Tibial nerve (tissue), 4 donors: ENCODE results near the gene MTMR10. TPM values are rescaled to one million over a fixed set of nuclear protein-coding genes. Genes with fewer than 3 reads are reported as not detected.

ENCODE experiments used
- DNase-seq, 2 donors: peaks; one replicate each; pipeline ENCODE4 v3.0.0-alpha.2; 2019; ENCODE audit warnings: low spot score in 2 of 2
- H3K27ac ChIP-seq, 4 donors: fragments of 200-600 bp; sonication (generic) in 3 of 4; one replicate each; pipeline ENCODE4 v1.5.1; 2017 to 2019; ENCODE audit warnings: mild to moderate bottlenecking in 1 of 4
- H3K27me3 ChIP-seq, 2 donors: fragments of 200-600 bp; sonication (generic) in 1 of 2; one replicate each; pipeline versions ENCODE4 v1.5.1 to v1.6.0; 2017 to 2019
- H3K36me3 ChIP-seq, 3 donors: fragments of 200-600 bp; sonication (generic); one replicate each; pipeline ENCODE4 v1.5.1; 2018 to 2019
- H3K4me1 ChIP-seq, 4 donors: fragments of 200-600 bp; sonication (generic) in 3 of 4; one replicate each; pipeline ENCODE4 v1.5.1; 2017 to 2019
- H3K4me3 ChIP-seq, 4 donors: fragments of 200-600 bp; sonication (generic) in 3 of 4; one replicate each; pipeline ENCODE4 v1.5.1; 2017 to 2019; ENCODE audit warnings: mild to moderate bottlenecking in 1 of 4, moderate library complexity in 1 of 4
- H3K9me3 ChIP-seq, 4 donors: fragments of 200-600 bp; sonication (generic) in 3 of 4; one replicate each; pipeline ENCODE4 v1.5.1; 2017 to 2019
- EP300 ChIP-seq, 2 donors: sonication (generic); formaldehyde crosslinking; IDR thresholded peaks; one replicate each; pipeline ENCODE4 v1.6.1; 2017; ENCODE audit warnings: antibody characterized with exemption in 2 of 2, mild to moderate bottlenecking in 1 of 2
- POLR2A ChIP-seq, 2 donors: fragments of 450-650 bp; IDR thresholded peaks; one replicate each; pipeline ENCODE4 v1.6.1; 2017; ENCODE audit warnings: antibody characterized with exemption in 2 of 2, mild to moderate bottlenecking in 2 of 2, moderate library complexity in 2 of 2
- WGBS, 2 donors: methylation state at CpG; one replicate each; pipeline ENCODE4 v1.1.5; 2018; 5-methylcytosine and 5-hydroxymethylcytosine counted together
- total RNA-seq, 4 donors: library from RNA; depleted of rRNA; stranded (reverse); fragments of >200 nt; gene quantifications; one replicate each; pipeline ENCODE4 v1.1.0, GENCODE V29; 2016
- TF ChIP-seq, protein P1 (sequence below), 5 experiments: fragments of 200-600 bp in 3 of 5; fragments of 450-650 bp in 2 of 5; sonication (generic) in 3 of 5; IDR thresholded peaks; one replicate each; pipeline ENCODE4 v1.5.1; 2016 to 2019; ENCODE audit warnings: antibody characterized with exemption in 5 of 5, mild to moderate bottlenecking in 3 of 5, moderate library complexity in 2 of 5

Gene MTMR10
- total RNA-seq, 4 donors from 2014 or later: 44.4 to 58.6 (median 53.8) TPM

DNA sequence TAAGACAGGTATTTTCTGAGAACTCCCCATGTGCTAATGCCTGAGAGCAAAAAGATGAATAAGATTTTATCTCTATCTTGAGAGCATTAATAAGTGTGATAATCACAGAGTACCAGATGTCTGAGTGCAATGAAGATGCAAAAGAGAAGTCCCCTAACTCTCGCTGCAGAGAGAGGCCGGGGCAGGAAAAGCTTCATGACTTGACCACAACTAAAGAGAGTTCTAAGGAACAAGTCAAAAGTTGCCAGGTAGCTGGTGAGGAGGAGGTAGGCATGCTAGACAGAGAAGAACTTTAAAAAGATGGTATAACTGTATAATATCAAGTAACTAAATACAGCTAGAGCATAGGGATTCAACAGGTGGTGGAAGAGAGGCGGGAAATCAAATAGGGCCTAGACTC, 28.8 kb downstream of the MTMR10 start:
- WGBS, 2 donors: 94 to 98% methylated on average over 3 of the region's 3 CpGs
- no peak for DNase-seq
- Histone ChIP-seq H3K36me3 (peaks cover 0 to 70% (median 9%) of the 10 kb centered on the region in 3 donors), H3K4me1 (peaks cover 0 to 24% (median 0%) of the 10 kb centered on the region in 4 donors), H3K27me3 (no peaks in the 10 kb centered on the region), H3K9me3 (no peaks in the 10 kb centered on the region), H3K27ac (no peak overlapping the region), H3K4me3 (no peak overlapping the region)
- TF ChIP-seq POLR2A (IDR thresholded peaks at IDR 0.05): no peak
- TF ChIP-seq, protein P1, sequence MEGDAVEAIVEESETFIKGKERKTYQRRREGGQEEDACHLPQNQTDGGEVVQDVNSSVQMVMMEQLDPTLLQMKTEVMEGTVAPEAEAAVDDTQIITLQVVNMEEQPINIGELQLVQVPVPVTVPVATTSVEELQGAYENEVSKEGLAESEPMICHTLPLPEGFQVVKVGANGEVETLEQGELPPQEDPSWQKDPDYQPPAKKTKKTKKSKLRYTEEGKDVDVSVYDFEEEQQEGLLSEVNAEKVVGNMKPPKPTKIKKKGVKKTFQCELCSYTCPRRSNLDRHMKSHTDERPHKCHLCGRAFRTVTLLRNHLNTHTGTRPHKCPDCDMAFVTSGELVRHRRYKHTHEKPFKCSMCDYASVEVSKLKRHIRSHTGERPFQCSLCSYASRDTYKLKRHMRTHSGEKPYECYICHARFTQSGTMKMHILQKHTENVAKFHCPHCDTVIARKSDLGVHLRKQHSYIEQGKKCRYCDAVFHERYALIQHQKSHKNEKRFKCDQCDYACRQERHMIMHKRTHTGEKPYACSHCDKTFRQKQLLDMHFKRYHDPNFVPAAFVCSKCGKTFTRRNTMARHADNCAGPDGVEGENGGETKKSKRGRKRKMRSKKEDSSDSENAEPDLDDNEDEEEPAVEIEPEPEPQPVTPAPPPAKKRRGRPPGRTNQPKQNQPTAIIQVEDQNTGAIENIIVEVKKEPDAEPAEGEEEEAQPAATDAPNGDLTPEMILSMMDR (IDR thresholded peaks at IDR 0.05): no peak
- no peak for TF ChIP-seq EP300 (IDR thresholded peaks at IDR 0.05)

DNA sequence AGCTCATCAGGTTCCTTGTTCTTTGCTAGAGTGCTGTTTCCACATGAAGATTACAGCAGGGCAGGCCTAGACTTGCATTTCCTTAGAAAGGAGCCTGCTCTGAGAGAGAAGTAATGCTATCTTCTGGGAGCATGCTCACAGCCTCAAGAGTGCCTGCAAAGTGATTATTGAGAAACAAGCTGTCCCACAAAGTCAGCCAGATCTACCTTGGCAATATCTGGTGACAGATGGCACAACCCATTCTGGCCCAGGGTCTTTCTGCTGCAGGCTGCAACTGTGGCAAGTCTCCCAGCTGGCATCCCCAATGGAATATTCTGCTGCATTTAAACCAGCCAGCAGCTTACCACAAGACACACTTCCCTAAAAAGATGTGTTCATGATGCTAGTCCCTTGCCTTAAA, 29.3 kb downstream of the MTMR10 start:
- H3K4me1 ChIP-seq: peaks cover 0 to 24% (median 0%) of the 10 kb centered on the region in 4 donors
- H3K27ac ChIP-seq: no peak overlapping the region
- no peak for DNase-seq
- H3K4me3 ChIP-seq: no peak overlapping the region
- TF ChIP-seq, protein P1 (IDR thresholded peaks at IDR 0.05): no peak
- TF ChIP-seq POLR2A (IDR thresholded peaks at IDR 0.05): no peak
- TF ChIP-seq EP300 (IDR thresholded peaks at IDR 0.05): no peak
- no peaks in the 10 kb centered on the region for H3K27me3 ChIP-seq
- H3K36me3 ChIP-seq: peaks cover 0 to 75% (median 11%) of the 10 kb centered on the region in 3 donors
- H3K9me3 ChIP-seq: no peaks in the 10 kb centered on the region

DNA sequence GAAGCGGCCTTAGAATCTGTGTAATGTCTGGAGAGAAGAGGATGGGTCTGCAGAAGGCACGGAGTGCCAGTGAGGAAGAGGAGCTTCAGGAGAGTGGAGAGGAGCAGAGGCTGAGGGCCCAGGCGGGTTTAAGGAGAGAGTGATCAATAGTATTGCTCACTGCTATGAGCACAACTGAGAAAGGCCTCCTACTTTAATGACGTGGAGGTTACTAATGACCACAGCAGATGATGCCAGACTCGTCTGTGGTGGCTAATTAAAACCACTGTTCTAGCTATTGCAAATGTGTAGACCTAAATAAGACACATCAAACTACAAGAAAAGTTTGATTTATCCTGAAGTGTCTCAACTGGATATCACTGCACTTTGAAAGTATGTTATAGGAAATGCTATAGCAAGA, 33.2 kb downstream of the MTMR10 start:
- peaks cover 2 to 79% (median 18%) of the 10 kb centered on the region in 3 donors for H3K36me3 ChIP-seq
- H3K9me3 ChIP-seq: no peaks in the 10 kb centered on the region
- H3K4me1 ChIP-seq: peaks cover 0 to 41% (median 0%) of the 10 kb centered on the region in 4 donors
- no peaks in the 10 kb centered on the region for H3K27me3 ChIP-seq
- H3K4me3 ChIP-seq: no peak overlapping the region
- TF ChIP-seq, protein P1 (IDR thresholded peaks at IDR 0.05): no peak
- TF ChIP-seq EP300 (IDR thresholded peaks at IDR 0.05) (no peak), POLR2A (IDR thresholded peaks at IDR 0.05) (no peak)
- DNase-seq: no peak
- 78 to 85% methylated on average over 5 of the region's 5 CpGs for WGBS, 2 donors
- H3K27ac ChIP-seq: no peak overlapping the region

DNA sequence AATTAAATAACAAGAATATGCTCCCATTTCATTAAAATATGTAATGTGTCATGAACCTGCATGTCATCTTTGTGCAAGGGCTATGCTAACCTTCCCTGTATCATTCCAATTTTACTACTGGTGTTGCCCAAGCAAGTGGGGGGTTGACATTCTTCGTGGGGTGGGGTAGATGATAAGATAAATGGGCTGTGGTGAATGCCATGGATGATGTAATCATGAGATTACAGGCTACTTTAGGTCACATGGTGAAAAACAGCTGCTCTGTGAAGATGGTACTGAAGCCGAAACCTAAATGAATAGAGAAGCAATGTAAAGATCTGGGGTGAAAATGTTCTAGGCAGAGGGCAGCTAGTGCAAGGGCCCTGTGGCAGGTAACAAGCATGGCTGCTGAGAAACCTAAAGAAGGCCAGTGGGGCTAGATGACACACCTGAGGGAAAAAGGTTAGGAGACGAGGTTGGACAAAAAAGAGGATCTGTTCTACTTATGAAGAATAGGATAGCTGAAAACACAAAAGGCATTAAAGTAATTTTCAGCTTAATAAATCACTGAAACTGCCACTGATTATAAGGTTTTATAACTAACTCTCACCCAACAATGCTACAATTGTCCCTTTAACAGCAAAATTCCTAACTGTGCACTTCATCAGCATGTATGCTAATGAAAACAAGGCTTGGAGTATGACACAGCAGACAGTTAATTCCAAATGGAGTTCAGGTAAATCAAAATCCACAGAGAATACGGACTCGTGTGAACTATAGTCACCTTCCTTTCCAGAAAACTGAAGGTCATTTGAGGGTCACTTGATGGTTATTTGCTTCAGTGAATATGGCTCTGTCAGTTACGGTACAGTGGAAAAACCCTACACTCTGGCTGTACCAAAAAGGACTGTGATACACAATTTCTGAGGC, 35.0 kb downstream of the MTMR10 start:
- Histone ChIP-seq H3K9me3 (no peaks in the 10 kb centered on the region), H3K4me1 (peaks cover 0 to 39% (median 0%) of the 10 kb centered on the region in 4 donors), H3K27me3 (no peaks in the 10 kb centered on the region), H3K27ac (peak overlapping the region in 1 of 4 donors; percentile 21), H3K36me3 (peaks cover 2 to 90% (median 21%) of the 10 kb centered on the region in 3 donors), H3K4me3 (no peak overlapping the region)
- WGBS, 2 donors: 63 to 65% methylated on average over 6 of the region's 6 CpGs
- TF ChIP-seq POLR2A (IDR thresholded peaks at IDR 0.05): no peak
- DNase-seq: no peak

DNA sequence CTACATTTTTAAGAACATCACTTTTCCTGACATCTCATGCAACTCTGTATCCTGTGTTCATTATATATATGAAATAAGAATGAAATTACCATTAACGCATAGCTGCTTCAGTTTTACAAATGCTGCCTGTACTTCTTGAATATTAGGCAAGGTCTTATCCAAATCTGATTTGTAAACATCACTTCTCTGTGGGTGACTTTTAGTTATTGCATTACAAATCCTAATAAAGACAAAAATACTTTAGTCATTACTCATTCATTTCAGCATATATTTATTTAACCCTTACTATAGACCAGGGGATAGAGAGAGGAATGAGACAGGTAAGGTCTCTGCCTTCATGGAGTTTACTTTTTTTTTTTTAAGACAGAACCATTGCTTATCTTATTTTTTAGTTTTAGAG, 36.8 kb downstream of the MTMR10 start:
- Histone ChIP-seq H3K27ac (no peak overlapping the region), H3K4me3 (no peak overlapping the region), H3K36me3 (peaks cover 4 to 90% (median 29%) of the 10 kb centered on the region in 3 donors), H3K4me1 (peaks cover 0 to 26% (median 0%) of the 10 kb centered on the region in 4 donors), H3K9me3 (no peaks in the 10 kb centered on the region), H3K27me3 (no peaks in the 10 kb centered on the region)
- TF ChIP-seq EP300 (IDR thresholded peaks at IDR 0.05) (no peak), POLR2A (IDR thresholded peaks at IDR 0.05) (no peak)
- TF ChIP-seq, protein P1 (IDR thresholded peaks at IDR 0.05): no peak
- DNase-seq: no peak
- WGBS, 2 donors: 83 to 93% methylated on average over 1 of the region's 1 CpG
